Glomerular visceral epithelial cell (primary cell): ENCODE measurements around the gene SETD1A.

Experiments
- DNase-seq: peaks from one replicate; pipeline ENCODE4 v3.0.0-alpha.2; 2016; ENCODE audit errors: extremely low spot score

Gene SETD1A

DNA sequence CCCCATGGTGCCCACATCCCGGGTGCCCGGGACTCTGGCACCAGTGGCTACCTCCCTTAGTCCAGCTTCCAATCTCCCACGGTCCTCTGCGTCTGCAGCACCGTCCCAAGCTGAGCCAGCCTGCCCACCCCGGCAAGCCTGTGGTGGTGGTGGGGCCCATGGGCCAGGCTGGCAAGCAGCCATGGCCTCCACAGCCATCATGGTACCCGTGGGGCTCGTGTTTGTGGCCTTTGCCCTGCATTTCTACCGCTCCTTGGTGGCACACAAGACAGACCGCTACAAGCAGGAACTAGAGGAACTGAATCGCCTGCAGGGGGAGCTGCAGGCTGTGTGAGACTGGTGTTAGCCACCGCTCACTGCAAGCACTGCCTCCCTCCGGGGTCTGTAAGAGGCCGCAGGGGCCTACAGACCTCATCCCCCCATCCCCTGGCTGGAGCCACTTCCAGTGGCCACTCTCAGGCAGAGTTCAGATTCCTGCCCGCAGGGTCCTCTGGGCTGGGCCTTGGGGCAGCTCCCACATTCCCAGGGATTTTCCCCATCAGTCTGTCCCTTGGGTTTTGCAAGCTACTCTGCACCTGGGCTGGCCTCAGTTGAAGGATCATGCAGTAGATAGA lies 3.9 kb upstream of the SETD1A start:
- peak; percentile 60 for DNase-seq

DNA sequence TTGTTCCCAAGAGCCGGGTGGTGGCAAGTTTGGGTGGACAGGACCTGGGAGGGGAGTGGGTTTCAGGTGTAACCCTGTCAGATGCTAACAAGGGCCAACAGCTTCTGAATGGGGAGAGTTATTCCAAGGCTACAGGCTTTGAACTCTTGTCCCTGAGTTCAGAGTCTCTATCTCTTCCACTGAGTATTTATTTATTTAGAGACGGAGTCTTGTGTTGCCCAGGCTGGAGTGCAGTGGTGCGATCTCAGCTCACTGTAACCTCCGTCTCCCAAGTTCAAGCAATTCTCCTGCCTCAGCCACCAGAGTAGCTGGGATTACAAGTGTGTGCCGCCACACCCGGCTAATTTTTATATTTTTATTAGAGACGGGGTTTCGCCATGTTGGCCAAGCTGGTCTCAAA lies 2.6 kb upstream of the SETD1A start:
- DNase-seq = no peak

DNA sequence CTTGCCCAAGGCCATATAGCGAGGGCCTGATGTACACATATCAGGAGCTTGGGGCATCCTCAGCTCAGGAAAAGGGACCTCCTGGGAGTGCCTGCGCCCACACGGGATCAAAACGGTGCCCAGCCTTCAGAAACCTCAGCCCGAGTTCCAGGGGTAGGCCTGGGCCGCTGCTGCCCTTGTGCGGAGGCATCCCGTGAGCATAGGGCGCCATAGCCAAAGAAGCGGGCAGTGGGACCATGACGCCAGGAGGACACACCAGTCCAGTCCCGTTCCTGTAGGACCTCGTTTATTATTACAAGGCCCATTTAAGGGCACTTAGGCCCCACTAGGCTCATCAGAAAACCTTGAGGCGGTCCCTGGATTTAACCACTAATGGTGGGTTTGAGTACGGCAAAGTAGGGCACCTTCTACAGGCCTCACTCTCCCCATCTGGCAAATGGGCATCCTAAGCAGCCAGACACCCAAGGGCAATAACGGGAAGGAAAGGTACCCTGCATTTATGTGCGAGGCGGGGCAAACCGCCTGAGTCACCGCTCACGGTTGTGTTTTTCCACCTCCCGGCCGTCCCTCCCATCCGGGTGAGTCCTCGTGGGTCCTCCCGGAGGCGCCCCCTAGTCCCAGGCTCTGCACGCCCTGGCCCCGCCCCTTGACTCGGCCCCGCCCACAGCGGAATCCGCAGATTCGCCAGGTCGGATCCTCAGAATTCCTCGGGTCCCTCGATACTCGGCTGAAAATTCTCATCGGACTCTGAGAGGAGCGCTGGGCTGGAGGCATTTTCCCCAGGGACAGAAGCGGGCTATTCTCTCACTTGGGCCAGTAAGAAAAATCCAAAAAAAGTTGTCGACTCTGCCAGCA lies 726 bp upstream of the SETD1A start:
- peak; percentile 86 for DNase-seq

DNA sequence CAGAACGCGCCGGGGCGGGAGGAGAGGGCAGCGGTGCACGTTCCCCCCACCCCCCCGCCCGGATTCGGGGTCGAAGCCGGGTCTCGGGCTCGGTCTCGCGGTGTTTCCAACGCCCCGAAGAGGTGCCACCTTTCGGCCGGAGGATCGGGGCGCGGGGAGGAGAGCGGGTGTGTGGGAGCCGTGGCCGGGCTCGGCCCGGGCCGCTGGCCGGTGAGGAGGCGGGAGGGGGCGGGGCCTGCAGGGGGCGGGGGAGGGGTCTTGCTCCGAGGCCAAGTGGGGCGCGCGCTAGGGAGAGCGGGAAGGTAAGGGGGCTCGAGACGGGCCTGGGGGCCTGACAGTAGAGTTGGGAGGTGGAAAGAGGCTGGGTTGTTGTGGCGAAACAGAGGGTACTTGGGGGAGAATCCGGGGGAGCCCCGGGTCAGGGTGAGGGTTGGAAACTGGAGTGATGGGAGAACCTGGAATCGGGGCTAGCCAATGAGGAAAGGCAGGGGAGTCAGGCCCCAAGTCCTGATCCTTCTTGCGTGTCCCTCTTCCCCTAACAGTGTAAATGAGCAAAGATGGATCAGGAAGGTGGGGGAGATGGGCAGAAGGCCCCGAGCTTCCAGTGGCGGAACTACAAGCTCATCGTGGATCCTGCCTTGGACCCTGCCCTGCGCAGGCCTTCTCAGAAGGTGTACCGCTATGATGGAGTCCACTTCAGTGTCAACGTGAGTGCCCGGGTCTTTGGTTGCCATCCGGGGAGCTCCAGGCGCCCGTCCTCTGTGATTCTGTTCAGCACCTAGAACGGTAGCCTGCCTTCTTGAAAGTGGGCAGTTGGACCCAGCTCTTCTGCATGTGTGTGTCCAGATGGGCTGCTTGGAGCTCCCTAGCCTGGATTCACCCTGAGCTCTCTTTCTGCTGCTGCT lies 873 bp downstream of the SETD1A start:
- DNase-seq = peak; percentile 56

DNA sequence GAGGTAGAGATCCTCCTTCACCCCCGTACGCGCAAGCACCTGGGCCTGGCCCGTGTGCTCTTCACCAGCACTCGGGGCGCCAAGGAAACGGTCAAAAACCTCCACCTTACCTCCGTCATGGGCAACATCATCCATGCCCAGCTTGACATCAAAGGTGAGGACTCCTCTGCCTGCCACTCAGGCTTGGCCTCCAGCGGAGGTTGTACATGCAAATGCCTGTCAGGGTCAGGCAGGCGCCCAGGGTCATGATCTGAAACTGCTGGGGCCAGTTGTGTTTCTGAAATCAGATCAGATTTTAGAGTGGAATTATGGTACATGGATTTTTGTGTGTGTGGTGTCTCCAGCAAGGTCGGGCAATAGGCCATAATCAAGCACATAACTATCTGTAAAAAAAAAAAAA lies 3.8 kb downstream of the SETD1A start:
- DNase-seq = no peak

DNA sequence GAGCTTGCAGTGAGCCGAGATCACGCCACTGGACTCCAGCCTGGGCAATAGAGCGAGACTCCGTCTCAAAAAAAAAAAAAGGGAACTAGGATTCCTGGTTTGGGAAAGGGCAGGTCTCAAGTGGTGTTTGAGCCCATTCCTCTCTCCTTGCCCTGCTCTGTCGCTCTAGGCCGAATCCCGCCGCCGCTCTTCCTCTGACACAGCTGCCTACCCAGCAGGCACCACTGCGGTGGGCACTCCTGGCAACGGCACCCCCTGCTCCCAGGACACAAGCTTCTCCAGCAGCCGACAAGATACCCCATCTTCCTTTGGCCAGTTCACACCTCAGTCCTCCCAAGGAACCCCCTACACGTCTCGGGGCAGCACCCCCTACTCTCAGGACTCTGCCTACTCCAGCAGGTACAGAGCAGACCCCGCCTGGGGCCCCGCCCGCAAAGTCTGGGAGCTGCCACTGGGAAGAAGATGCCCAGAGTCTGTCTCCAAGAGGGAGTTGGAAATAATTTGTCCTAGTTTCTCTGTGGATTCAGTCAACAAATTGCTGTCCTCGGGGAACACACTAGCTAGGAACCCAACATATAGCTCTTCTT lies 6.5 kb downstream of the SETD1A start:
- no peak for DNase-seq

DNA sequence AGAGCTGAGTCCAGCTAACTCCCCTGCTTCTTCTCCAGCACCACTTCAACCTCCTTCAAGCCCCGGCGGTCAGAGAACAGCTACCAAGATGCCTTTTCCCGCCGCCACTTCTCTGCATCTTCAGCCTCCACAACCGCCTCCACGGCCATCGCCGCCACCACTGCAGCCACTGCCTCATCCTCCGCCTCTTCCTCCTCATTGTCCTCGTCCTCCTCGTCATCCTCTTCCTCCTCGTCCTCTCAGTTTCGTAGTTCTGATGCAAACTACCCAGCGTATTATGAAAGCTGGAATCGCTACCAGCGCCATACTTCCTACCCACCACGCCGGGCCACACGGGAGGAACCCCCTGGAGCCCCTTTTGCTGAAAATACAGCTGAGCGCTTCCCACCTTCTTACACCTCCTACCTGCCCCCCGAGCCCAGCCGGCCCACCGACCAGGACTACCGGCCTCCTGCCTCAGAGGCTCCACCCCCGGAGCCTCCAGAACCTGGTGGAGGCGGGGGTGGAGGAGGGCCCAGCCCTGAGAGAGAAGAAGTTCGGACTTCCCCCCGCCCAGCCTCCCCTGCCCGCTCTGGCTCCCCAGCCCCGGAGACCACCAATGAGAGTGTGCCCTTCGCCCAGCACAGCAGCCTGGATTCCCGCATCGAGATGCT lies 7.1 kb downstream of the SETD1A start:
- DNase-seq = no peak

DNA sequence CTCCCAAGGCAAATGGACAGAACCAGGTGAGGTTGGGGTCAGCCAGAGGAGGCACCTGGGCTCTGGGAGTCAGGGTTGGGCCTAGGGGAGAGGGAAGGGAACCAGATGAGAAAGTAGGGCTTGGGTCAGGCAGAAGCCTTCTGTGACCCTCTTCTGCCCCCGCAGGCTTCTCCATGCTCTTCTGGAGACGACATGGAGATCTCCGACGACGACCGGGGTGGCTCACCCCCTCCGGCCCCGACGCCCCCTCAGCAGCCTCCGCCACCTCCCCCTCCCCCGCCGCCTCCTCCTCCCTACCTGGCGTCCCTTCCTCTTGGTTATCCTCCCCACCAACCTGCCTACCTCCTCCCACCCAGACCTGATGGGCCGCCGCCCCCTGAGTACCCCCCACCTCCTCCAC lies 7.9 kb downstream of the SETD1A start:
- DNase-seq = no peak

DNA sequence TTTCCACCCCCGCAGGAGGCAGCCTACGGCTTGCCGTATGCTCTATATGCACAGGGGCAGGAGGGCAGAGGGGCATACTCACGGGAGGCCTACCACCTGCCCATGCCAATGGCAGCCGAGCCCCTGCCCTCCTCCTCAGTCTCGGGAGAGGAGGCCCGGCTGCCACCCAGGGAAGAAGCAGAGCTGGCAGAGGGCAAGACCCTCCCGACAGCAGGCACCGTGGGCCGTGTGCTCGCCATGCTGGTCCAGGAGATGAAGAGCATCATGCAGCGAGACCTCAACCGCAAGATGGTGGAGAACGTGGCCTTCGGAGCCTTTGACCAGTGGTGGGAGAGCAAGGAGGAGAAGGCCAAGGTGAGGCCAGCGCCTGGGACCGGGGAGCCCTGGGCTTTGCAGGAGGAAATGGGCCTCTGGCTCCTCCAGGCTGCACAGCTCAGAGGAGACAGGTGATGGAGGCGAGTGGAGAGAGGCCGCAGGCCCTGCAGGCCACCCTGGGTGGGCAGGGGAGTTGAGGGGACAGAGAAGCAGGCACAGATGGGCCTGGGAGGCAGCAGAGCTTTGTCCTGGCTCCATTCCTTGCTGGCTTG lies 8.6 kb downstream of the SETD1A start:
- DNase-seq = no peak

DNA sequence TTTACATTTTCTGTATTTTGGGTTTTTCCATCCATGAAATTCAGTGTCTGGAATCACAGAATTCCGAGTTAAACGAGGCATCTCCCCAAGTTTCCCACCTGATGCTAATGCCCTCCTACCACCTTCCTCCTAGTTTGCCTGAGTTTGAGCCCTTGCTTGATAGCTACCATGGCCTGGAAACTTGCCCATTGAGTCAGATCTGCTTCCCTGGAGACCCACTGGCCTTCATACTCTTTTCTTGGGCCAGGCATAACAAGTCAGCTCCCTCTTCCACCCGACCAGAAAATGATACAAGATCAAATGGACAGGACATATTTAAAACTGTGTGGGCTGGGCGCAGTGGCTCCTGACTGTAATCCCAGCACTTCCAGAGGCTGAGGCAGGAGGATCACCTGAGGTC lies 10.2 kb downstream of the SETD1A start:
- no peak for DNase-seq

DNA sequence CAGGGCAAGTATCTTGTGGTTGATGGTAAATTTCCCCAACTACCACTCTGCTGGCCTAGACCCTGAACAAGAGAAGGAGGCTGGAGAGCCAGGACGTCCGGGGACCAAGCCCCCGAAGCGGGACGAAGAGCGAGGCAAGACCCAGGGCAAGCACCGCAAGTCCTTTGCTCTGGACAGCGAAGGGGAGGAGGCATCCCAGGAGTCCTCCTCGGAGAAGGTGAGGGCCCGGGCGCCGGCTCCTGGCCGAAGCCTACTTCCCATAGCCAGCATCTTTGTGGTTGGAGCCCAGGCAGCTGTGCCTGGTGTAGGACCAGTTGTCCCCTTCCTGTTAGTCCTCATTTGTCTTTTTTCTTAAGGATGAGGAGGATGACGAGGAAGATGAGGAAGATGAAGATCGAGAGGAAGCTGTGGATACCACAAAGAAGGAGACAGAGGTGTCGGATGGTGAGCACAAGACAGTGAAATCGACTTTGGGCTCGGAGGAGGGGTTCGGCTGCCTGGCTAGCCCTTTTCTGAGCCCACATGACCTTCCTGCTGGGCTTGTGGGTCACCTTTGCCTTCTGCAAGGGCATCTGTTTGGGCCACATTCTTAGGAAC lies 11.8 kb downstream of the SETD1A start:
- DNase-seq = no peak

DNA sequence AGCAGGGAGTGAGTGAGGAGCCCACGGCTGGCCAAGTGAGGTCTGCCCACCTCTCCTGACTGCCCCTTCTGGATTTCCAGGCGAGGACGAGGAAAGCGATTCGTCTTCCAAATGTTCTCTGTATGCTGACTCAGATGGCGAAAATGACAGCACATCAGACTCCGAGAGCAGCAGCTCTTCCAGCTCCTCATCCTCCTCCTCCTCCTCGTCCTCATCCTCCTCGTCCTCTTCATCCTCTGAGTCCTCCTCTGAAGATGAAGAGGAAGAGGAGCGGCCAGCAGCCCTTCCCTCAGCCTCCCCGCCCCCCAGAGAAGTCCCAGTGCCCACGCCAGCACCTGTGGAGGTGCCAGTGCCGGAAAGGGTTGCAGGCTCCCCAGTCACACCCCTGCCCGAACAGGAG lies 13.7 kb downstream of the SETD1A start:
- no peak for DNase-seq

DNA sequence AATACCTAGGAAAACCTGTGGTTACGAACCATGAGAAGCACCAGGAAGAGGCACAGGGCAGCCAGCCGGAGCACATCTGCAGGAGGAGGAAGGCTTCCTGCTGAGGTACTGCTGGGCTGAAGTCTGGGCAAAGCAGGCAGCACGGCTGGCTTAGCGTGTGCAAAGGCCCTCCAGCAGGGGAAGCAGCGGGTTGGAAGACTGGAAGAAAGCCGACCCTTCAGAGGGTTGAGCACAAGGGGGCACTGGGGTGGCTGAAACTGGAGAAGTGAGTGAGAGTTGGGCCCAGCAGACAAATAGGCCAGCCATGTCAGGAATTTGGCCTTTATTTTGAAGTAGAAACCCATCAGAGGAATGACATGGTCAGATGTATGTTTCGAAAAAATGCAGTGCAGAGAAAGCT lies 15.3 kb downstream of the SETD1A start:
- no peak for DNase-seq

DNA sequence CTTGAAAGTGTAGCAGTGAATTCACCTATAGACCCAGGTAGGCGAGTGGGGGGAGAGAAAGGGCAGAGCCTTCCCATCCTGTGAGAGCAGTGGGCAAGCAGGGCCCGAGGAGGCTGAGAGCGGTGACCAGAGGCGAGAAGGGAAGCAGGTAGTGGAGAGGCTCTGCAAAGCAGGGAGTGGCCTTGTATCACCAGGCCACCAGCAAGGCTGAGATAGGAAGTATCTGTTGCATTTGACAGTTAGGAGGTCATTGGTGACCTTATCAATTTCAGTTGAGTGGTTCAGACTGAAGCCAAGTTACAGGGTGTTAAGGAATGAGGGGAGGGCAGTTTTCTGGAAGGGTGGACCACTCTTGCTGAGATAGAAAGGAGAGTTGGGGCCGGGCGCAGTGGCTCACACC lies 16.8 kb downstream of the SETD1A start:
- DNase-seq = no peak

DNA sequence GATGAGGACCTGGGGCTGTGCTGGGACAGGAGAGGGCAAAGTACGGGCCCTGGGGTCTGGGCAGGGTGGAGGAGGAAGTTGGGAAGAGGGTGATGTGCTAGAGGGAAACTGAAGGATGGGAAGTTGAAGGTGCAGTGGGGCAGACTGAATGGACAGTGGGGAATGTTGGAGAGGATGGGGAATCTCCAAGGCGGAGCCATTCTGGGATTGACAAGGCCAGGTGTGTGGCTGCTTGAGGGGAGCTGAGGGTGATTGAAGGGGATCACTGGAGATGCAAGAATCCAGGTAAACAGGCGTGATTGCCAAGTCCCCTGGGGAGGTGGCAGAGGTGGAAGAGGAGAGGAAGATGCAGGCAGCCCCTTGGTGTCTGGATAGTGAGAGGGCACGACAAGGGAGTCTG lies 18.9 kb downstream of the SETD1A start:
- no peak for DNase-seq

DNA sequence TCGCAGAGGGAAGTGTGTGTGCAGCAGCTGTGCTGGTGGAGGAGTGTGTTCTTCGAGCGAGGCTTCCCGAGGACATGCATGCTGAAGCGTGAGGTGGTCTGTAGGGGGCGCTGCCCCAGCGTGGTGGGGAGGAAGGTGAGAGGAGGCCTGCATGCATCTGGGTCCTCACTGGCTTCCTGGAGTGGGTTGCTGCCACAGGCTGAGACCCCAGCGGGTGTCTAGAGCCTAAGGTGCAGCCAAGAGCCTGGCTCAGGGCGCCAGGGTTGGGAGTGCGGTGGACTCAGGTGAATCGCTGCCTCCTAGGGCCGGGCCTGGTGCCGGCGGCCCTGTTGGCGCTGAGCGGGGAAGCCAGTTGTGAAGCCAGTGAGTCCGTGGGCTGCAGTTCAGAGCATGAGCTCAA lies 19.9 kb downstream of the SETD1A start:
- DNase-seq = no peak

DNA sequence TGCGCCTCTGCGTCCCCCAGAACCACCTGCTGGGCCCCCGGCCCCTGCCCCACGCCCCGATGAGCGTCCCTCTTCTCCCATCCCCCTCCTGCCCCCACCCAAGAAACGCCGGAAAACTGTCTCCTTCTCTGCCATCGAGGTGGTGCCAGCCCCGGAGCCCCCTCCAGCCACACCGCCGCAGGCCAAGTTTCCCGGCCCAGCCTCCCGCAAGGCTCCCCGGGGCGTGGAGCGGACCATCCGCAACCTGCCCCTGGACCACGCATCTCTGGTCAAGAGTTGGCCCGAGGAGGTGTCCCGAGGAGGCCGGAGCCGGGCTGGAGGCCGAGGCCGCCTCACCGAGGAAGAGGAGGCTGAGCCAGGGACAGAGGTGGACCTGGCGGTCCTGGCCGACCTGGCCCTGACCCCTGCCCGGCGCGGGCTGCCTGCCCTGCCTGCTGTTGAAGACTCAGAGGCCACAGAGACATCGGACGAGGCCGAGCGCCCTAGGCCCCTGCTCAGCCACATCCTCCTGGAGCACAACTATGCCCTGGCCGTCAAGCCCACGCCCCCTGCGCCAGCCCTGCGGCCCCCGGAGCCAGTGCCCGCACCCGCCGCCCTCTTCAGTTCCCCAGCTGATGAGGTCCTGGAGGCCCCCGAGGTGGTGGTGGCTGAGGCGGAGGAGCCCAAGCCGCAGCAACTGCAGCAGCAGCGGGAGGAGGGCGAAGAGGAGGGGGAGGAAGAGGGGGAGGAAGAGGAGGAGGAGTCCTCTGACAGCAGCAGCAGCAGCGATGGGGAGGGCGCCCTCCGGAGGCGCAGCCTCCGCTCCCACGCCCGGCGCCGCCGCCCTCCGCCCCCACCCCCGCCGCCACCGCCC lies 21.8 kb downstream of the SETD1A start:
- DNase-seq = no peak

DNA sequence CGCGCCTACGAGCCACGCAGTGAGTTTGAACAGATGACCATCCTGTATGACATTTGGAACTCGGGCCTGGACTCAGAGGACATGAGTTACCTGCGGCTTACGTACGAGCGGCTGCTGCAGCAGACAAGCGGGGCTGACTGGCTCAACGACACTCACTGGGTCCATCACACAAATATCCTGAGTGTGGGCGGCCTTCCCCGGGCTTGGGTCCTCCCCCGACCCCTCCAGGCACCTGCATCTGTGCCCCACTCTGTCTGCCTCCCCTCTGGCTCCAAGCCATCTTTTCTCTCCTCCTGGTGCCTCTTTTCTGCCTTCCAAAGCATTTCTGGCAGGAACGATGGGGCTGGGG lies 22.4 kb downstream of the SETD1A start:
- DNase-seq = no peak

DNA sequence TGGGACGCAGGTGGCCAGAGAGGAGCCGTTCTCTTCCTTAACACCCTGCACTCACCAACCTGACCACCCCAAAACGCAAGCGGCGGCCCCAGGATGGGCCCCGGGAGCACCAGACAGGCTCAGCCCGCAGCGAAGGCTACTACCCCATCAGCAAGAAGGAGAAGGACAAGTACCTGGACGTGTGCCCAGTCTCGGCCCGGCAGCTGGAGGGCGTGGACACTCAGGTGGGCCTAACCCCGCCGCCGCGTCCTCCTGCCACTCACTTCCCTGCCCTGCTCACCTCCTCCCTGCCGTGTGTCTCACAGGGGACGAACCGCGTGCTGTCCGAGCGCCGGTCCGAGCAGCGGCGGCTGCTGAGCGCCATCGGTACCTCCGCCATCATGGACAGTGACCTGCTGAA lies 22.9 kb downstream of the SETD1A start:
- DNase-seq = no peak

DNA sequence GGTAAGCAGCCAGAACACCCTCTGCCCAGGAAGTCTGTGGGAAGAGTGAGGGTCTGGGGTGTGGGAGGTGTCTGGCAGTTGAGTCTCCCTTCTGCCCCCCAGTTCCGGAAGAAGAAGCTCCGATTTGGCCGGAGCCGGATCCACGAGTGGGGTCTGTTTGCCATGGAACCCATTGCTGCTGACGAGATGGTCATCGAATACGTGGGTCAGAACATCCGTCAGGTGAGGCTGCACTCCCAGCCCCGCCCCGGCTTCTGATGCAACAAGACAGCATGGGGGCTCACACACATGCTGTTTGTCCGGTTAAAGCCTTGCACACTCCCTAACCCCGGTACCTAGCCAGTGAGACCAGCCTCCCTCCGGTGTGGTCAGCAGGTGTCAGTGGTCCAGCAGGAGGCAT lies 23.4 kb downstream of the SETD1A start:
- DNase-seq = no peak
